HL-60 (cell line): Measurements from ENCODE around the gene SEPTIN12.

Experiments used
- DNase-seq, 2 experiments: peaks; one replicate each; pipeline ENCODE4 v3.0.0-alpha.2; 2010 to 2020; ENCODE audit warnings: low read depth in 1 of 2, low spot score in 1 of 2
- H3K27ac ChIP-seq: fragments of 250-450 bp; sonication (Bioruptor Pico); replicated peaks from 2 replicates; pipeline ENCODE4 v1.5.1; 2020; ENCODE audit warnings: mild to moderate bottlenecking, moderate library complexity
- H3K27me3 ChIP-seq: fragments of 250-450 bp; sonication (Bioruptor Pico); 2 replicates; pipeline ENCODE4 v1.5.1; 2021; ENCODE audit warnings: mild to moderate bottlenecking, moderate library complexity; ENCODE audit not compliant: insufficient read depth, poor library complexity, severe bottlenecking
- H3K4me3 ChIP-seq: replicated peaks from 2 replicates; pipeline ENCODE4 v1.5.1; 2011; ENCODE audit warnings: mild to moderate bottlenecking, control low read depth, low read length; ENCODE audit not compliant: insufficient read depth
- GABPA ChIP-seq: IDR thresholded peaks from 2 replicates; pipeline ENCODE4 v1.6.1; 2012; ENCODE audit warnings: low read depth
- POLR2AphosphoS5 ChIP-seq: IDR thresholded peaks from 2 replicates; pipeline ENCODE4 v1.6.1; 2012; ENCODE audit warnings: low read depth
- SPI1 ChIP-seq: IDR thresholded peaks from 2 replicates; pipeline ENCODE4 v1.6.1; 2012; ENCODE audit warnings: low read depth, mild to moderate bottlenecking, borderline replicate concordance
- TF ChIP-seq, protein P1 (sequence below): IDR thresholded peaks from one replicate; pipeline ENCODE4 v1.5.1; 2011; ENCODE audit warnings: low read length, control low read depth, inconsistent platforms; ENCODE audit not compliant: insufficient read depth
- TF ChIP-seq, protein P2 (sequence below): IDR thresholded peaks from 2 replicates; pipeline ENCODE4 v1.6.1; 2012; ENCODE audit warnings: low read depth; ENCODE audit not compliant: insufficient replicate concordance

SEPTIN12 gene

DNA sequence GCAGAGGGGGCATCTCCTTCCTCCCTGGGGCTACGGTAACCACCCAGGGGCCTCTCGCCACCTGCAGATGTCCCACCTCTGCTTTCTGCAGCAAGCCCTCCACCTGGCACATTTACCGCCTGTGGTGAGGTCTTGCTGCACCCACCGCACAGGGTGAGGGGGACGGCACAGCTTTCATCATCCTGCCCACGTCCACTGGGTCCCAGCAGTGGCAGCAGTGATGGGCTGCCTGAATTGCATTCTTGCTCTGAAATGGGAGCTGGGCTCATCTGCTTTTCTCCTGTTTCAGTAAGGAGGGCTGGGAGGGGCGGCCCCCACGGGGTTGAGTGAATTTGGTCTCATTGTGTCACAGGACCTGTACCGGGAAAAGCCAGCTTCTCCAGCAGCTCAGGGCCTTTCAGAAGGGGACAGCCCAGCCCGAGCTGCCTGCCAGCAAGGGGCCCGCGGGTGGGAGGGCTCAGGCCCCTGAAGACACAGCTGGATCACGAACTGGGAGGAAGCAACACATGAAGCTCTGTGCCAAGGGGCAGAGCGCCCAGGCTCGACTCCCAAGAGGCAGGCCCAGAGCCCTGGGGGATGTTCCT is 41.1 kb downstream of the SEPTIN12 start:
- TF ChIP-seq POLR2AphosphoS5: no peak
- no peak for TF ChIP-seq GABPA
- H3K27me3 ChIP-seq: no peaks in the 10 kb centered on the region
- no peak for DNase-seq
- H3K27ac ChIP-seq: no peak overlapping the region
- no peak overlapping the region for H3K4me3 ChIP-seq

DNA sequence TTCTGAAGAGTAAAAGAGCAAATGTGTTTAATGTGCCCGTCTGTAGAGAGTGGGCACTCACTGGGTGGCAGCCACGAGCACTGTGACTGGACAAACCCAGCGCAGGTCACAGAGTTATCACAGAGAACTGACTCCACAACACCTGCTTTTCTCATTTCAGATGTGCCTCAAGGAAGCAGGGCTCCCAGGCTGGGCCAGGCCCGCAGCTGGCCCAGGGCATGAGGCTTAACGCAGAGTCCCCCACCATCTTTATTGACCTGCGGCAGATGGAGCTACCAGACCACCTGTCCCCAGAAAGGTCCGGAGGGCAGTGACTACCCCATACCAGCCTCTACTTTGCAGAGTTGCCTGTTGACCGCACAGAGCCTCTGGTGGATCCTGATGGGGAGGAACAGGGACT is 41.9 kb downstream of the SEPTIN12 start:
- no peak overlapping the region for H3K27ac ChIP-seq
- no peaks in the 10 kb centered on the region for H3K27me3 ChIP-seq
- TF ChIP-seq, protein P1, sequence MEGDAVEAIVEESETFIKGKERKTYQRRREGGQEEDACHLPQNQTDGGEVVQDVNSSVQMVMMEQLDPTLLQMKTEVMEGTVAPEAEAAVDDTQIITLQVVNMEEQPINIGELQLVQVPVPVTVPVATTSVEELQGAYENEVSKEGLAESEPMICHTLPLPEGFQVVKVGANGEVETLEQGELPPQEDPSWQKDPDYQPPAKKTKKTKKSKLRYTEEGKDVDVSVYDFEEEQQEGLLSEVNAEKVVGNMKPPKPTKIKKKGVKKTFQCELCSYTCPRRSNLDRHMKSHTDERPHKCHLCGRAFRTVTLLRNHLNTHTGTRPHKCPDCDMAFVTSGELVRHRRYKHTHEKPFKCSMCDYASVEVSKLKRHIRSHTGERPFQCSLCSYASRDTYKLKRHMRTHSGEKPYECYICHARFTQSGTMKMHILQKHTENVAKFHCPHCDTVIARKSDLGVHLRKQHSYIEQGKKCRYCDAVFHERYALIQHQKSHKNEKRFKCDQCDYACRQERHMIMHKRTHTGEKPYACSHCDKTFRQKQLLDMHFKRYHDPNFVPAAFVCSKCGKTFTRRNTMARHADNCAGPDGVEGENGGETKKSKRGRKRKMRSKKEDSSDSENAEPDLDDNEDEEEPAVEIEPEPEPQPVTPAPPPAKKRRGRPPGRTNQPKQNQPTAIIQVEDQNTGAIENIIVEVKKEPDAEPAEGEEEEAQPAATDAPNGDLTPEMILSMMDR: no peak
- H3K4me3 ChIP-seq: no peak overlapping the region
- no peak for DNase-seq

DNA sequence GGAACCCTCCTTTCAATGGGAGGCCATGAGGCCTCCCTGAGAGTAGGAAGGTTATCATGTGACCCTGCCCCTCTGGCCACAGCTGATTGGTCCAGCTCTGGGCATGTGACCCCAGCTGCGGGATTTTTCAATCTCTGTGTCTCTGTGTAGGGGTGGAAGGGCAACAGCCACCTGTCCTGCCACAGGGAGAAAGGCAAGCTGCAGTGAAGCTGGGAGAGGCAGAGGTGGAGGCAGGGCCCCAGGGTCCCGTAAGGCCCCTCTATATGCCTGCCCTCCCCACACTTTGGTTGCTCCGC is 42.9 kb downstream of the SEPTIN12 start:
- TF ChIP-seq, protein P2, sequence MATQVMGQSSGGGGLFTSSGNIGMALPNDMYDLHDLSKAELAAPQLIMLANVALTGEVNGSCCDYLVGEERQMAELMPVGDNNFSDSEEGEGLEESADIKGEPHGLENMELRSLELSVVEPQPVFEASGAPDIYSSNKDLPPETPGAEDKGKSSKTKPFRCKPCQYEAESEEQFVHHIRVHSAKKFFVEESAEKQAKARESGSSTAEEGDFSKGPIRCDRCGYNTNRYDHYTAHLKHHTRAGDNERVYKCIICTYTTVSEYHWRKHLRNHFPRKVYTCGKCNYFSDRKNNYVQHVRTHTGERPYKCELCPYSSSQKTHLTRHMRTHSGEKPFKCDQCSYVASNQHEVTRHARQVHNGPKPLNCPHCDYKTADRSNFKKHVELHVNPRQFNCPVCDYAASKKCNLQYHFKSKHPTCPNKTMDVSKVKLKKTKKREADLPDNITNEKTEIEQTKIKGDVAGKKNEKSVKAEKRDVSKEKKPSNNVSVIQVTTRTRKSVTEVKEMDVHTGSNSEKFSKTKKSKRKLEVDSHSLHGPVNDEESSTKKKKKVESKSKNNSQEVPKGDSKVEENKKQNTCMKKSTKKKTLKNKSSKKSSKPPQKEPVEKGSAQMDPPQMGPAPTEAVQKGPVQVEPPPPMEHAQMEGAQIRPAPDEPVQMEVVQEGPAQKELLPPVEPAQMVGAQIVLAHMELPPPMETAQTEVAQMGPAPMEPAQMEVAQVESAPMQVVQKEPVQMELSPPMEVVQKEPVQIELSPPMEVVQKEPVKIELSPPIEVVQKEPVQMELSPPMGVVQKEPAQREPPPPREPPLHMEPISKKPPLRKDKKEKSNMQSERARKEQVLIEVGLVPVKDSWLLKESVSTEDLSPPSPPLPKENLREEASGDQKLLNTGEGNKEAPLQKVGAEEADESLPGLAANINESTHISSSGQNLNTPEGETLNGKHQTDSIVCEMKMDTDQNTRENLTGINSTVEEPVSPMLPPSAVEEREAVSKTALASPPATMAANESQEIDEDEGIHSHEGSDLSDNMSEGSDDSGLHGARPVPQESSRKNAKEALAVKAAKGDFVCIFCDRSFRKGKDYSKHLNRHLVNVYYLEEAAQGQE: no peak
- TF ChIP-seq POLR2AphosphoS5 (no peak), GABPA (no peak), SPI1 (no peak)
- TF ChIP-seq, protein P1: no peak
- no peak for DNase-seq
- Histone ChIP-seq H3K27me3 (no peaks in the 10 kb centered on the region), H3K4me3 (no peak overlapping the region), H3K27ac (no peak overlapping the region)

DNA sequence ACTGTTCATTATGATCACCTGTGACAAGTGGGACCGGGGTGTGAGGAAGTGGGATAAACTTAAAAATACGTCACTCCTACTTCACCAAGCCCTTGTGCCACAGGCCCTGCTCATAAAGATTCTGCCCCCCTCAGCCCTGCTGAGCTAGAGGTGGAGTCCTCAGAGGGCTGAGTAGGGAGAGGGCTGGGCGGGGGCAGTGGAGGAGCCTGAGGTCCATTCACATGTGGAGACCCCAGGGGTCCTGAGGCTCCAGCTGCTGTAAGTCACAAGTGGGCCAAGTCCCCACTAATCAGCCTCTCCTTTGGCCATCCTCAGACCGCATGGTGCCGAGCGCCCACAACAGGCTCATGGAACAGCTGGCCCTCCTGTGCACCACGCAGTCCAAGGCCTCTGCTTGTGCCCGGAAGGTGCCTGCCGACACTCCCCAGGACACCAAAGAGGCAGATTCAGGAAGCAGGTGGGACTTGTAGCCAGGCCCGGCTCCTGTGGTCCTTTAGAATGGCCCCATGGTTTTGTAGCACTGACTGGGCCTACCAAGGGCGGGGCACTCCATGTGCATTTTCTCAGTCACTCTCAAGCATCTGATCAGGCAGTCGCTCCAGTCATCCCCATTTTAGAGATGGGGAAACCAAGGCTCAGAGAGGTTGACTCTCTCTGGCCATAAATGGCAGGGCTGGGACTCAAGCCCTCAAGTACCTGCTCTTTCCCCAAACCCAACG is 43.4 kb downstream of the SEPTIN12 start:
- DNase-seq: no peak
- Histone ChIP-seq H3K4me3 (no peak overlapping the region), H3K27ac (no peak overlapping the region), H3K27me3 (no peaks in the 10 kb centered on the region)
- TF ChIP-seq, protein P1: no peak
- TF ChIP-seq GABPA (no peak), POLR2AphosphoS5 (no peak), SPI1 (no peak)
- TF ChIP-seq, protein P2: no peak
